Spleen (tissue), 11 donors: ENCODE data around the gene DNM2. TPM values are rescaled to one million over a fixed set of nuclear protein-coding genes. Genes with fewer than 3 reads are reported as not detected.
A peak's percentile ranks its signal among the peaks of the same experiment; 100 is the strongest.
"Not testable (repeated sequence)": the region's sequence is repeated elsewhere in the genome, so short reads cannot be mapped to it uniquely, and the experiment has no call there.

ENCODE experiments used
- DNase-seq: peaks from one replicate; pipeline ENCODE4 v3.0.0-alpha.2; 2020
- H3K27ac ChIP-seq, 8 donors: fragments of 200-600 bp; sonication (generic) in 7 of 8; 1 replicate in 4 of 8; 2 replicates in 4 of 8; pipeline versions ENCODE4 v1.5.0 to v1.8.0; 2016 to 2021; ENCODE audit warnings: inconsistent platforms in 4 of 8, mild to moderate bottlenecking in 4 of 8, moderate library complexity in 1 of 8
- H3K27me3 ChIP-seq, 7 donors: fragments of 200-600 bp; sonication (generic) in 6 of 7; replicated peaks in 1 of 7; 1 replicate in 4 of 7; 2 replicates in 3 of 7; pipeline versions ENCODE4 v1.5.0 to v1.8.0; 2016 to 2021; ENCODE audit warnings: inconsistent platforms in 3 of 7, mild to moderate bottlenecking in 1 of 7
- H3K36me3 ChIP-seq, 6 donors: fragments of 200-600 bp; sonication (generic) in 5 of 6; 1 replicate in 4 of 6; 2 replicates in 2 of 6; pipeline versions ENCODE4 v1.5.0 to v1.8.0; 2016 to 2021; ENCODE audit warnings: inconsistent platforms in 2 of 6
- H3K4me1 ChIP-seq, 6 donors: fragments of 200-600 bp; sonication (generic) in 5 of 6; 1 replicate in 3 of 6; 2 replicates in 3 of 6; pipeline versions ENCODE4 v1.5.0 to v1.8.0; 2016 to 2021; ENCODE audit warnings: inconsistent platforms in 3 of 6
- H3K4me3 ChIP-seq, 8 donors: fragments of 200-600 bp; sonication (generic) in 7 of 8; 1 replicate in 4 of 8; 2 replicates in 4 of 8; pipeline versions ENCODE4 v1.5.0 to v1.8.0; 2016 to 2021; ENCODE audit warnings: inconsistent platforms in 4 of 8, mild to moderate bottlenecking in 4 of 8, moderate library complexity in 2 of 8
- H3K9me3 ChIP-seq, 8 donors: fragments of 200-600 bp; sonication (generic) in 7 of 8; 1 replicate in 4 of 8; 2 replicates in 4 of 8; pipeline versions ENCODE4 v1.5.0 to v1.8.0; 2016 to 2021; ENCODE audit warnings: inconsistent platforms in 4 of 8
- CTCF ChIP-seq, 11 experiments: fragments of 200-600 bp in 7 of 11; fragments of 450-650 bp in 4 of 11; sonication (generic) in 4 of 11; IDR thresholded peaks in 8 of 11; conservative IDR thresholded peaks in 3 of 11; 1 replicate in 7 of 11; 2 replicates in 4 of 11; pipeline versions ENCODE4 v1.4.0 to v1.8.0; 2016 to 2021; ENCODE audit warnings: antibody characterized with exemption in 11 of 11, inconsistent platforms in 4 of 11, mild to moderate bottlenecking in 1 of 11
- POLR2A ChIP-seq, 3 donors: fragments of 450-650 bp; IDR thresholded peaks; one replicate each; pipeline ENCODE4 v1.5.1; 2017; ENCODE audit warnings: antibody characterized with exemption in 3 of 3, mild to moderate bottlenecking in 1 of 3
- POLR2AphosphoS5 ChIP-seq, 3 donors: sonication (generic); formaldehyde crosslinking; IDR thresholded peaks; one replicate each; pipeline ENCODE4 v1.5.1; 2017; ENCODE audit warnings: antibody characterized with exemption in 3 of 3
- WGBS, 5 donors: extraction: QIAGEN DNeasy Blood & Tissue Kit in 3 of 5; methylation state at CpG; one replicate each; pipeline versions ENCODE4 v1.1.5 to v1.1.7; 2013 to 2018; 5-methylcytosine and 5-hydroxymethylcytosine counted together
- intact Hi-C: fragments of 100-400 bp; cut with DNase I; formaldehyde crosslinking; loops from one replicate; pipeline ENCODE4 v1.15.0; 2023; ENCODE audit warnings: low total_unique reads
- polyA plus RNA-seq, 3 donors: library from polyadenylated mRNA; stranded (reverse); fragments of 200-250 nt; gene quantifications; one replicate each; pipeline ENCODE4 v1.2.1, GENCODE V29; 2013
- total RNA-seq, 7 donors: library from RNA; depleted of rRNA in 3 of 7; stranded (reverse); fragments of >200 nt in 3 of 7; fragmentation: NEBNext Ultra II Directional in 4 of 7; extraction: Animal tissue kit (Norgen Biotek cat#: 25700) in 4 of 7; gene quantifications; one replicate each; pipeline versions ENCODE4 v1.1.0 to v1.2.1, GENCODE V29; 2016 to 2021
- donor health status: healthy with polysubstance abuse.
- donor health status: DM: no; HTN: no; CAD: no; lungs with moderate emphysema.
- donor health status: DM: no; HTN: no; CAD: no.
- donor health status: Bipolar disorder and iron deficiency.
- donor health status: healthy.
- donor health status: DM: no; HTN: no; CAD: no.
- donor health status: DM: yes; HTN: yes; CAD: no.

The DNM2 gene
- total and polyA plus RNA-seq, 10 donors, result 57.1 to 298 (median 193) TPM

- H3K4me1 ChIP-seq, result peaks cover 34 to 100% (median 94%) of the 10 kb centered on the region in 6 donors
- no peak overlapping the region for H3K4me3 ChIP-seq
- H3K27me3 ChIP-seq, result no peaks in the 10 kb centered on the region
- DNase-seq, result no peak
- no peaks in the 10 kb centered on the region for H3K36me3 ChIP-seq
- no peaks in the 10 kb centered on the region for H3K9me3 ChIP-seq
- 92 to 96% (median 94%) methylated on average over 6 to 8 of the region's 8 CpGs for WGBS, 5 donors
- peak overlapping the region; percentile 37 to 92 (median 86) for H3K27ac ChIP-seq
- intact Hi-C loops, result no loop called here
- peak in 1 of 3 donors; percentile 34 for TF ChIP-seq POLR2AphosphoS5 (IDR thresholded peaks at IDR 0.05)
- TF ChIP-seq CTCF (IDR thresholded peaks at IDR 0.05 in 8 of 11, conservative IDR thresholded peaks at IDR 0.05 in 3 of 11), result no peak
- TF ChIP-seq POLR2A (IDR thresholded peaks at IDR 0.05), result no peak
These were observed 34.5 kb downstream of the DNM2 start for GRCh38 chr19:10752237-10752912.

GRCh38 chr19:10752913-10753704 lies 35.2 kb downstream of the DNM2 start:
- Histone ChIP-seq H3K4me1 (peaks cover 34 to 100% (median 91%) of the 10 kb centered on the region in 6 donors), H3K4me3 (no peak overlapping the region), H3K9me3 (no peaks in the 10 kb centered on the region), H3K27ac (peak overlapping the region; percentile 29 to 92 (median 86)), H3K27me3 (no peaks in the 10 kb centered on the region), H3K36me3 (no peaks in the 10 kb centered on the region)
- DNase-seq, result no peak
- intact Hi-C loops, result no loop called here
- no peak for TF ChIP-seq POLR2A (IDR thresholded peaks at IDR 0.05)
- TF ChIP-seq CTCF (IDR thresholded peaks at IDR 0.05 in 8 of 11, conservative IDR thresholded peaks at IDR 0.05 in 3 of 11), result no peak
- TF ChIP-seq POLR2AphosphoS5 (IDR thresholded peaks at IDR 0.05), result no peak
- 76 to 80% (median 79%) methylated on average over 10 of the region's 10 CpGs for WGBS, 5 donors

- 77 to 92% (median 86%) methylated on average over 8 to 10 of the region's 10 CpGs for WGBS, 5 donors
- intact Hi-C loops, result no loop called here
- Histone ChIP-seq H3K4me1 (peaks cover 33 to 96% (median 86%) of the 10 kb centered on the region in 6 donors), H3K9me3 (no peaks in the 10 kb centered on the region), H3K27ac (peak overlapping the region in 4 of 8 donors; percentile 55 to 92 (median 88)), H3K36me3 (peaks cover 0 to 13% (median 5%) of the 10 kb centered on the region in 6 donors), H3K27me3 (no peaks in the 10 kb centered on the region), H3K4me3 (no peak overlapping the region)
- TF ChIP-seq CTCF (IDR thresholded peaks at IDR 0.05 in 8 of 11, conservative IDR thresholded peaks at IDR 0.05 in 3 of 11), result no peak
- peak in 1 of 3 donors; percentile 19 for TF ChIP-seq POLR2AphosphoS5 (IDR thresholded peaks at IDR 0.05)
- no peak for DNase-seq
These were observed 38.5 kb downstream of the DNM2 start for GRCh38 chr19:10756371-10756770.

GRCh38 chr19:10756791-10757190 lies 38.9 kb downstream of the DNM2 start:
- Histone ChIP-seq H3K27me3 (no peaks in the 10 kb centered on the region), H3K4me1 (peaks cover 31 to 96% (median 86%) of the 10 kb centered on the region in 6 donors), H3K27ac (peak overlapping the region in 4 of 8 donors; percentile 55 to 92 (median 88)), H3K4me3 (no peak overlapping the region), H3K36me3 (peaks cover 0 to 17% (median 10%) of the 10 kb centered on the region in 6 donors), H3K9me3 (no peaks in the 10 kb centered on the region)
- WGBS, 5 donors, result 96 to 98% (median 96%) methylated on average over 7 of the region's 7 CpGs
- TF ChIP-seq POLR2A (IDR thresholded peaks at IDR 0.05) (no peak), POLR2AphosphoS5 (IDR thresholded peaks at IDR 0.05) (no peak), CTCF (IDR thresholded peaks at IDR 0.05 in 8 of 11, conservative IDR thresholded peaks at IDR 0.05 in 3 of 11) (no peak)
- intact Hi-C loops, result no loop called here
- no peak for DNase-seq

GRCh38 chr19:10758050-10758449 lies 40.2 kb downstream of the DNM2 start:
- Histone ChIP-seq H3K4me1 (peaks cover 35 to 96% (median 86%) of the 10 kb centered on the region in 6 donors), H3K27ac (peak overlapping the region; percentile 48 to 92 (median 73)), H3K36me3 (peaks cover 0 to 26% (median 13%) of the 10 kb centered on the region in 6 donors)
- DNase-seq, H3K9me3 ChIP-seq, H3K27me3 ChIP-seq, H3K4me3 ChIP-seq, intact Hi-C loops: not testable (repeated sequence)
- 53 to 79% (median 69%) methylated on average over 1 of the region's 1 CpG for WGBS, 5 donors
